ENCODE measurements around the gene GJC2.

The GJC2 gene

GRCh38 chr1:228120857-228121489 is 28.8 kb upstream of the GJC2 start:
- Histone ChIP-seq H3K9me2 (replicated peaks; ENCODE audit: low read depth, low read length) (no peaks in the 10 kb centered on the region), H3K4me2 (ENCODE audit: low read depth, low read length, poor library complexity, severe bottlenecking) (no peak overlapping the region)

GRCh38 chr1:228122921-228123441 is 26.7 kb upstream of the GJC2 start:
- H3K4me3 ChIP-seq (ENCODE audit: low read length, poor library complexity, severe bottlenecking): no peak overlapping the region
- peaks cover 8% of the 10 kb centered on the region for H3K27me3 ChIP-seq (ENCODE audit: insufficient read depth, low read length, poor library complexity, severe bottlenecking)
- H3K9me2 ChIP-seq (replicated peaks; ENCODE audit: low read depth, low read length): no peaks in the 10 kb centered on the region
- no peak overlapping the region for H3K9ac ChIP-seq (ENCODE audit: low read depth, low read length, poor library complexity, severe bottlenecking)
- peaks cover 4% of the 10 kb centered on the region; the same call in 1 of the 2 replicates for H3K9me3 ChIP-seq (ENCODE audit: insufficient read depth, low read depth, low read length)
- H2AFZ ChIP-seq (ENCODE audit: low read length): no peak overlapping the region
- no peaks in the 10 kb centered on the region for H3K36me3 ChIP-seq (ENCODE audit: insufficient read depth, low read length)
- no peak for TF ChIP-seq CTCF (conservative IDR thresholded peaks at IDR 0.05; ENCODE audit: low read length)
- no peak for TF ChIP-seq EZH2phosphoT487 (IDR thresholded peaks at IDR 0.05; ENCODE audit: borderline replicate concordance)
- no peaks in the 10 kb centered on the region for H4K20me1 ChIP-seq (ENCODE audit: insufficient read depth, low read length, poor library complexity, severe bottlenecking)
- no peaks in the 10 kb centered on the region for H3F3A ChIP-seq (ENCODE audit: low read depth)
- no peaks in the 10 kb centered on the region for H3K79me2 ChIP-seq (ENCODE audit: insufficient read depth, low read length)
- H3K4me2 ChIP-seq (ENCODE audit: low read depth, low read length, poor library complexity, severe bottlenecking): no peak overlapping the region
- no peaks in the 10 kb centered on the region for H3K4me1 ChIP-seq (ENCODE audit: insufficient read depth, low read length, poor library complexity, severe bottlenecking)

More at GRCh38 chr1:228120857-228121489, 28.8 kb upstream of the GJC2 start:
- TF ChIP-seq EZH2phosphoT487 (IDR thresholded peaks at IDR 0.05; ENCODE audit: borderline replicate concordance) (no peak), CTCF (conservative IDR thresholded peaks at IDR 0.05; ENCODE audit: low read length) (no peak)
- Histone ChIP-seq H2AFZ (ENCODE audit: low read length) (no peak overlapping the region), H3K9ac (ENCODE audit: low read depth, low read length, poor library complexity, severe bottlenecking) (no peak overlapping the region), H4K20me1 (ENCODE audit: insufficient read depth, low read length, poor library complexity, severe bottlenecking) (no peaks in the 10 kb centered on the region), H3K27me3 (ENCODE audit: insufficient read depth, low read length, poor library complexity, severe bottlenecking) (peaks cover 8% of the 10 kb centered on the region), H3K79me2 (ENCODE audit: insufficient read depth, low read length) (no peaks in the 10 kb centered on the region), H3K36me3 (ENCODE audit: insufficient read depth, low read length) (no peaks in the 10 kb centered on the region), H3F3A (ENCODE audit: low read depth) (no peaks in the 10 kb centered on the region), H3K9me3 (ENCODE audit: insufficient read depth, low read depth, low read length) (peaks cover 5% of the 10 kb centered on the region; the same call in 1 of the 2 replicates), H3K4me3 (ENCODE audit: low read length, poor library complexity, severe bottlenecking) (no peak overlapping the region), H3K4me1 (ENCODE audit: insufficient read depth, low read length, poor library complexity, severe bottlenecking) (no peaks in the 10 kb centered on the region)

GRCh38 chr1:228123505-228123904 is 26.2 kb upstream of the GJC2 start:
- no peaks in the 10 kb centered on the region for H3F3A ChIP-seq (ENCODE audit: low read depth)
- H3K9ac ChIP-seq (ENCODE audit: low read depth, low read length, poor library complexity, severe bottlenecking): no peak overlapping the region
- no peaks in the 10 kb centered on the region for H3K9me2 ChIP-seq (replicated peaks; ENCODE audit: low read depth, low read length)
- no peak overlapping the region for H2AFZ ChIP-seq (ENCODE audit: low read length)
- H3K9me3 ChIP-seq (ENCODE audit: insufficient read depth, low read depth, low read length): no peaks in the 10 kb centered on the region
- H3K27me3 ChIP-seq (ENCODE audit: insufficient read depth, low read length, poor library complexity, severe bottlenecking): peaks cover 8% of the 10 kb centered on the region
- H3K4me2 ChIP-seq (ENCODE audit: low read depth, low read length, poor library complexity, severe bottlenecking): no peak overlapping the region
- TF ChIP-seq EZH2phosphoT487 (IDR thresholded peaks at IDR 0.05; ENCODE audit: borderline replicate concordance) (no peak), CTCF (conservative IDR thresholded peaks at IDR 0.05; ENCODE audit: low read length) (no peak)
- no peaks in the 10 kb centered on the region for H3K79me2 ChIP-seq (ENCODE audit: insufficient read depth, low read length)
- no peaks in the 10 kb centered on the region for H3K36me3 ChIP-seq (ENCODE audit: insufficient read depth, low read length)
- no peaks in the 10 kb centered on the region for H4K20me1 ChIP-seq (ENCODE audit: insufficient read depth, low read length, poor library complexity, severe bottlenecking)
- H3K4me1 ChIP-seq (ENCODE audit: insufficient read depth, low read length, poor library complexity, severe bottlenecking): no peaks in the 10 kb centered on the region
- no peak overlapping the region for H3K4me3 ChIP-seq (ENCODE audit: low read length, poor library complexity, severe bottlenecking)
